SKM-1 treated with dmso at 0.1 percent for 144 hours (cell line): ENCODE measurements around the gene TMEM44.

ENCODE experiments used
- DNase-seq: peaks from one replicate; lab custom pipeline; 2025; ENCODE audit not compliant: unreplicated experiment; lab: John Stamatoyannopoulos, UW

Gene TMEM44

DNA sequence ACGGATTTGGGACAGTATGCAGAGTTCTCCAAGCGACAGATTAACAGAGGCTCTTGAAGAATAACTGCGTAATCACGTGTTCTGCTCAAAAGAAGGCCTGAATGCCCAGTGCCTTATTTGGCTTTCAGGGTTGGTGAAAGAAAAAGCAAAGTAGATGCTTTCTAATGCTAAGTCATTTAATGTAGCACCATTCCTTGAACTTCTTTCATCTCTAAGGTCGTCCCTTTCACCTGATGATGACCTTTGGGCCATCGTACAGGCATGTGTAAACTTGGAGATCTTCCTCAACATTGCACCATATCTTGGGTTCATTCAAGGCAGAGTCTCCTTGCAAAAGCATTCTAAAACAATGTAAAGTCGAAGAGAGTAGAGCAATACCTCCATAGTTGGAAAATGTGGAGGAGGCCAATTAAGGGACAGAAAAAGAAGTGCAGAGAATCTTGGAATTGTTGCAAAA lies 48.9 kb downstream of the TMEM44 start:
- DNase-seq, result peak; percentile 42

DNA sequence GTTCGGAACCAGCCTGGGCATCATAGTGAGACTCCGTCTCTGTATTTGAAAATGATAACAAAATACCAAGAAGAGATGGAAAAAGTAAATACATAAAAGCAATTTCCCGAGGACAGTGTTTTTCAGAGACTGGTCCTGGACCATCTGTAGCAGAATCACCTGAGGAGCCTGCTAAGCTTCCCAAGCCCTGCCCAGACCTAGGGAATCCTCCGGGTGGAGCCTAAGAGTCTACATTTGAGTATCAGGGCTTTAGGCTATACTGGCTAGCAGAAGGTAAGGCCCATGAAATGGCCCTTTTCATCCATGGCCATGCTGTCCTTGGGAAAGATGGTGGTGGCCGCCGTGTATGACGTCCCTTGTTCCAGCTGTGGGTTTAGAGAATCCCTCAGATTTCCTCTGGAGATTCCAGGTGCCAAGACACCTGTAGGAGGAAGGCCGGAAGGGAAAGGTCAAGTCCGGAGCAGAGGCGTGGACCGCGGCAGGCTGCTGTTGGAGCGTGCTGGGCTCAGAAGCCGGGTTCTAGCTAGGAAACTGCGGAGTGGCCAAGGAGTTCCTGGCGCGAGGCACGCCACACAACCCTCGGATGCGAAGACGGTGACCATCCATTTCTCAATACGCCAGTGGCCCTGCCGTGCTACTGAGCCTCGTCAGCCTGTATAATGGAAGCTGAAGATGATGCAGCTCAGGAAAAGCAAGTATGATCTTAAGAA lies 50.9 kb downstream of the TMEM44 start:
- no peak for DNase-seq

DNA sequence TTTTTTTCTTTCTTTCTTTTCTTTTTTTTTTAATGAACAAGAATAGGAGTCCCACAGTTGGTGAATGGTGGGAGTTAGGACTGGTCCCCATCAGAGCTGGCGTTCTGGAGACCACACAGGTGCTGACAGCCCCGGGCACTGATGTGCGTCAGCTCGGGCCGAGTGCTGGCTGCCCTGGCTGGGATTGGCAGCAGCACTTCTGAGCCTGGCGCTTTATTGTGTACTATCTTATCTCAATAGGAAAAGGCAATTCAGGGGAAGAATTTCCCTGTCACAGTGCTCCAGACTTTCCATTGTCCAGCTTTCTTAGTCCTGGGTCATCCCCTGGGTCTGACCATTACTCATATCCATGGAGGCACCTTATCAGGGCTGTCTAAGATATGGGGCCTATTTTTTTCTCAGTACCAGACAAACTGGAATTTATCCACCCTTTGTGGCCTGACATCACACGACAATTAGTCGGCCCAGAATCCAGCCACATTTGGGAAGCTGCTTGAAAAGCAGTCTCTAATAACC lies 54.1 kb downstream of the TMEM44 start:
- DNase-seq, result no peak

DNA sequence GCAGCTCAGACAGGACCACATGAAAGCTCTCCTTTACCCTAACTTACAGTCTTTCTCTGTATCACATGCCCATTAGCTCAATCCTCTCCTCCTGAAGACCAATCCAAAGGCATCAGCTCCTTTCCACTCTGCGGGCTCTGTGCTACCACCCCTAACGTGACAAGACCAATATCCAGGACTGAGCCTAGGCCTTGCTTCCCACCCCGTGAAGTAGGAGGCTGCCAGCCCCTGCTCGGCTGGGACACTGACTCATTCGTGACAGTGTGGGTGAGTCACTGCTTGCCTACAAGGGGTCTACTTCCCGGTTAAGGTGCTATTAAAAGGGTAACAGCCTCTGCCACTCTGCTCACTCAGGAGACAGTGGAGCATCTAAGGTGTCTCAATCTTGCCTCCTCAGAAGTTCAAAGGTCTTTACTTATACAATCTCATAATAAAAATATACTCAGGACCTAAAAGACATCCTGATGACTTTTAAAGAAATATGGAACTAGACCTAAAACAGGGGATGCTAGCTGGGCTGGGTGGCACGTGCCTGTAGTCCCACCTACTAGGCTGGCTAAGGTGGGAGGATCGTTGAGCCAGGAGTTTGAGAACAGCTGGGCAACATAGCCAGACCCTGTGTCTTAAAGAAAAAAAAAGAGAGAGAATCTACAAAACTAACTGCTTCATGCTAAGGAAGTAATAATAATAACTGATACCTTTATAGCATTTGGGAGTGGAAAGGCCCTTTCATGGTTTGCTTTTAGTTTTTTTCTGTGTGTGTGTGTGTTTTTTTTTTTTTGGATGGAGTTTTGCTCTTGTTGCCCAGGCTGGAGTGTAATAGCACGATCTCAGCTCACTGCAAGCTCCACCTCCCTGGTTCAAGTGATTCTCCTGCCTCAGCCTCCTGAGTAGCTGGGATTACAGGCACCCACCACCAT lies 55.0 kb downstream of the TMEM44 start:
- no peak for DNase-seq

DNA sequence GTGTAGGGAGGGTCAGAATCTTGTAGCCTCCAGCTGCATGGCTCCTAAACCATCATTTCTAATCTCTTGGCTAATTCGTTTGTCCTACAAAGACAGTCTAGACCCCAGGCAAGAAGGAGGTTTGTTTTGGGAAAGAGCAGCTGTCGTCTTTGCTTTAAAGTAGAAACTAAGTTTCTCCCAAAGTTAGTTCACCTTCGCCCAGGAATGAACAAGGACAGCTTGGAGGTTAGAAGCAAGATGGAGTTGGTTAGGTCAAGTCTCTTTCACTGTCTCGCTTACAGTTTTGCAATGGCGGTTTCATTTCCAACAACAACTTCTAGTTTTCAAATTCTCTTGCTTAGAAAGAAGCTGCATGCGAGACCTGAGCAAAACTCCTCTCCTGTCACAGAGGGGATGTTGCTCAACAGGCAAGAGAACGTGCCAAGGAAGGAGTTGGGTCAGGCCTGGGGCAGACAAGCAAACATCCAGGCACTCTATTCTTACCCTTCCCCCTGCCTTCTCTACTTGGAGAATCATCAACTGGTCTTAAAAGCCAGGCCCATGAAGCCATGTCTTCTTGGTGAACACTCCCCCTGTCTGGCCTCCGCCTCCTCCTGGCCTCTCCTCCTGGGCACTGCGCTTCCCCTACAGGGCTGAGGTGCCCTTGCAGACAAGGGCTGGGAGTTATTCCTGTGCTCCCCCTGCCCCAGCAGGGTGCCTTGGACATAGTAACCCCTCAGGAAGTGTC lies 57.6 kb downstream of the TMEM44 start:
- DNase-seq, result peak; percentile 88

DNA sequence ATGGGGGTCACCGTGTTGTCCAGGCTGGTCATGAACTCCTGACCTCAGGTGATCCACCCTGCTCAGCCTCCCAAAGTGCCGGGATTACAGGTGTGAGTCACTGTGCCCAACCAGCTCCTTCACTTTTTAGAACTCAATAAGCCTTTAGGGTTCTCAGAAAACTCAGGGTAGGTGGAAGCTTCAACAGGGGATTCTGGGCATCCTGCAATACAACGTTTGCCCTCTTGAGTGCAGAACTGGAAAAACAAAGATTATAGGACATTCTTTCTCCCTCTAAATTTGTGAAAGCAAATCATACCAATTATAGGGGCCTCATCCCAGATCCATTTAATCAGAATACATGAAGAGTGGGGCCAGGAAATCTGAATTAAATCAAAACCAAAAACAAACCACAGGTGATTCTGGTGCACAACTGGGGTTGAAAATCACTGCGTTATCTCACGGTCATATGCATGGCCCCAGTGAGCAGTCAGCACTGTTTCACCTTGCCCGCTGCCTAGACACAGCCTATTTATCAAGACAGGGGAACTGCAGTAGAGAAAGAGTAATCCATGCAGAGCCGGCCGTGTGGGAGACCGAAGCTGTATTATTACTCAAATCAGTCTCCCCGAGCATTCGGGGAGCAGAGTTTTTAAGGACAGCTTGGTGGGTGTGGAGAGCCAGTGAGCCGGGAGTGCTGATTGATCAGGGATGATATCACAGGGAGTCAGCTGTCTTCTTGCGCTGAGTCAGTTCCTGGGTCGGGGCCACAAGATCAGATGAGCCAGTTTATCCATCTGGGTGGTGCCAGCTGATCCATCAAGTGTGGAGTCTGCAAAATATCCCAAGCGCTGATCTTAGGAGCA lies 58.4 kb downstream of the TMEM44 start:
- no peak for DNase-seq

DNA sequence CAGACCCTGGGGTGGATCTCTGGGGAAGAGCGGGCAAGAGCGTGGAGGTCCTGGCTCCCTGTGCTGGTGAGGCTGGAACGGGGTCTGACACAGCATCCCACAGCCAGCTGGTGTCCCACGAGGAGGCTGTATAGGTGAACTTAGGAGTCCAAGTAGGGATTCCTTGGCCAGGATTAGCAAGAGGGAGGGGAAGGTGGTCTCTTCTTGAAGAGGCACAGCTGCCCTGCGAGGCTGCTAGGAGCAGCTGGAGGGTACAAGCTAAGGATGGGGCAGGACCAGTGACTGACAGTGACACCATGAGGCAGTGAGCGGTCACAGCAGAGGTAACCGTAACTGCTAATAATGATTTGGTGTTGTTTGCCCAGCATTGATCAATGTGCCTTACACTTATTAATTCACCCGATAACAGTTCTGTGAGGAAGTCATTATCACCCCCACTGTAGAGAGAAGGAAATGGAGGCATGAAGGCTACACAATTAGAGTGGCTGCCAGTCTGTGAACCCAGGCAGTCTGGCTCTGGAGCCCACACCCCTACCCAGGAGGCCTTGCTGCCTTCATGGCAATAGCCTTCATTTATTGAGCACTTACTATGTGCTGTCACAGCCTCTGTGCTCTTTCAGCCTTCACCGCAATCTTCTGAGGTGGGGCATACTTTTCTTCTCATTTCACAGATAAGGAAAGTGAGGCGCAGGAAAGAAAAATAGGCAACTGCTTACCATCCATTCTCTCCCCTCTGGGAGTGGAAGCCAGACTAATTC lies 59.4 kb downstream of the TMEM44 start:
- no peak for DNase-seq

DNA sequence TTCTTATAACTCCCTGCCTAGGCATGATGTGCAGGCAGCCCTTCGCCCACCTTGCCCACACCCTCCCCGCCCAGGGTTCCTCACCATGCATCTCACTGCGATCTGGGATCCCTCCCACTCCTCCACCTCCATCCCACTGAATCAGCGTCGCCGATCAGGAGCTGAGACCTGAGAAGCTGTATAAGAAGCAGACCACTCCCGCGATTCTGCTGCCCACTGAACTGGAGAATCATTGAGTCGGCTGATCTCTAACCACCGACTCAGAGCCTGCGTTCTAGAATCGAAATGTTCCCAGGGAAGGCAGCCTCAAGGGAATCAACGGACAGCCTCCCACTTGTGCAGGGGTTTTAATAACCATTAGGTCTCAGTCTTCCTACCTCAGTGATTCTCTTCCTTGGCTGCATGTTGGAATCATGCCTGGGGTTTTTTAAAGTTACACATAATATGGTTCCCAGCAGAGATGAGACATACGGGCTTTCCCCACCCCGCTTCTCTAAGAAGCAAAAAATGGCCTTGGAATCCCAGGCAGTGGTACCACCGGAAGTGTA lies 60.2 kb downstream of the TMEM44 start:
- DNase-seq, result no peak

DNA sequence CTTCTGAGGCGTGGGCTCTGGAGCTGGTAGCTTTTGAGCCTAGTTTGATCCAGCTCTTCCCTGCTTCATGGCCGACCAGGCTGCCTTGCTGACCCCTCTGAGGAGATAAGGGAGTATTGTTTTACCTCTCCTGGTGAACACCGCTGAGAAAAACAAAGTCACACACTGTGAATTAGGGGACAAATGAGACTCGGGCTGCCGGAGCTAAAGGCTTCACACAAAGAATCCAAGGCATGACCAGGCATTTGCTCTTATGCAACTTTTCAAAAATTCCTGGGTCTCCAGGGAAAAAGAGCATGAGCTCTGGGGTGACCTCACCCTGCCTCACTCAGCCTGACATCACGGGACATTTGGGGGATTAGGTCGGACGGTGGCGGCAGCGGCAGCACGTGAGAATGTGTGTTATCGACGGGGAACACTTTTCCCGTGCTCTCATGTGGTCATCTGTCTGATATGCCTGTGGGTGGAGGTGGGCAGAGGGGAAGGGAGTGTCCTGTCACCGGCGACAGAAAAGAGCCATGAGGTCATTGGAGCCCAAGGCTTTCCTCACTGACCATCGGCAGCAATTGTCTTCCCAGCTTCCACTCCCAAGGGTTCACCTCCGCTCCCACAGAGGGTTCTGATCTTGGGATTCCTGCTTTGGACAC lies 61.0 kb downstream of the TMEM44 start:
- DNase-seq, result no peak

DNA sequence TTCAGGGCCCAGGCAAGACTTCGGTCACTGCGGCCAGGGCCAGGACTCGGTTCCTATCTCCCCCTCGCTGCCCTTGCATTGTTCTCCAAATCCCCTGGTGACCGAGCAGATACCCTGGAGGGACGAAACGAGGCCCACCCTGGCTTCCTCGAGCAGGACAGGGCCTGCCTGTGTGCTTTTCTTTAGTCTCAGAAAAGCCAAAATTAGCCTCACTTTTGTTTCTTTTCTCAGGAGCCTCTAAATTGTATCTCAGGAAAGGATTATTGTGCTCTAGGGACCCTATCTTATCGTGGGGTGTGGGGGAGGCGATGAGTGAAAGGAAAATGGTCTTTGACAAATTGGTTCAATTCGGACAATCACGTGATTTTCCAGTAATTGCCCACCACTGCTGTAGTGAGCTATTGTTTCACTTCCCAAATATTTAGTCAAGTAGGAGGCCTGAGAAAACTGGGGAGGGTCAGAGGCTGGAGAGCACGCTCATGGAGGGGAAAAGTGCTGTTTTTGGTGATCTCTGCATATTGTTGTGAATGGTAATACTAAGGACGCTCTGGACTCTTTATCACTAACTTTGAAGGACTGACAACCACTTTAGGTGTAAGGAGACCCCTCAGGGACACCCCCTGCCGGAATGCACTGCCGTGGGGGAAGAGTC lies 61.6 kb downstream of the TMEM44 start:
- DNase-seq, result no peak

DNA sequence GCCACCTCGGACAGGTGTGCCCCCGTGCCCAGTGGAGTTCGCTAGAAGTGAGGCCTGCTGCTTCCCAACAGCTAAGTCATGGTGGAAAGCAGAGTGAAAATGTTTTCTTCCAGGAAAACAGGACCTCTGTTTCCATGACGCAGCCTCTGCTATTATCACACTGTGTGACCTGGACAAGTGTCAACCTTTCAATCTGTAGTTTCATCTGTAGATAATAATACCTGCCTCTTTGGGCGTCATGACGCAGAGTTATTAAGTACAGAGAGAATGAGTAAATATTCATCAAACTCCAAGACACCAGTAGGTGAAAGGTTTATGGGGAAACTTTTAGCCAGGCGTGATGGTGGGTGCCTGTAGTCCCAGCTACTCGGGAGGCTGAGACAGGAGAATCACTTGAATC lies 62.3 kb downstream of the TMEM44 start:
- DNase-seq, result no peak

DNA sequence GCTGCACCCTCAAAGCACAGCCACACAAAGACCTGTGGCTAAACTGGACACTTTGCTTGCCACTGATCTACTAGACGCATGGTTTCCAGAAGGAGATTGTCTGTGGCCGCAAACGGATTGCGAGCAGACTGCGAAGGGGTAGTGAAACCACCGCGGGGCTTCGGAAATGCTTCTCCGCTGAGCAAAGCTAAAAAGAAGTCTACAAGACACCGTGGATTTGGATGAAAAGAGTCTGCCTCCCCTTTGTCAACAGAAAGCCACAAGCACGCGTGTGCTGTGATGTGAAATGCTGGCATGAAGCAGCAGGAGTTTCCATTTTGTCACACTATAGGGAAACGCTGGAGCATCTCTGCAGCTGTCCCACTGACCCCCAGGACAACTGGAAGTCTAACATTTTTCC lies 63.0 kb downstream of the TMEM44 start:
- no peak for DNase-seq

DNA sequence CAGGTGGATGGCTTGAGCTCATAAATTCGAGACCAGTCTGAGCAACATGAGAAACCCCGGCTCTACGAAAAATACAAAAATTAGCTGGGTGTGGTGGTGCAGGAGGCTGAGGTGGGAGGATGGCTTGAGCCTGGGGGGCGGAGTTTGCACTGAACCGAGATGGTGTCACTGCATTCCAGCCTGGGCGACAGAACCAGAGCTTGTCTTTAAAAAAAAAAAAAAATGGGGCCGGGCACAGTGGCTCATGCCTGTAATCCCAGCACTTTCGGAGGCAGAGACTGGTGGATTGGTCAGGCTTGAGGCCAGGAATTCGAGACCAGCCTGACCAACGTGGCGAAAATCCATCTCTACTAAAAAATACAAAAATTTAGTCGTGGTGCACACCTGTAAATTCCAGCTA lies 64.0 kb downstream of the TMEM44 start:
- DNase-seq, result no peak

DNA sequence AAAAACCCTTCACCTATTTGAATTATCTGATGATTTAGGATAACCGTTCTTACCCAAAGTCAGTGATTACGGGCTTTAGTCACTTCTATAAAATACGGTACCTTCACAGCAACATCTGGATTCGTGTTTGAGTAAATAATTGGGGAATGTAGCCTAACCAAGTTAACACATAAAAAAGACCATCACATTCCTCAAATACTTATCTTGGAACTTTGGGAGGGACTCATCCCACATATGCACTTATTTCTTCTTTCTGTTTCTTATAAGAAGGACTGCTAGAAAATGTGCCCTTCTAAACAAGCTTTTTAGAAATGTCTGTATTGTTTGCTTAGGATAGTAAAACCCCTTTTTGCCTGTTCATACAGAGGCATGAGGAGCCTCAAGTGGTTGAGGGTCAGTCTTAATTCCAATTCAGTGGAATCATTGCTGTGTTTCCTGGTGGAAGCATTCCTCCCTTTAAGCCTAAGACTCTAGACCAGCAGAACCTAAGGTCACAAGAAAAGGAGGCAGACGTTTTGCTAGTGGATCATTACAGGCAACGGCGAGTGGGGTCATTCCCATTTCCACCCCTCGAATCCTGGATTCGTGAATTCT lies 67.5 kb downstream of the TMEM44 start:
- no peak for DNase-seq

DNA sequence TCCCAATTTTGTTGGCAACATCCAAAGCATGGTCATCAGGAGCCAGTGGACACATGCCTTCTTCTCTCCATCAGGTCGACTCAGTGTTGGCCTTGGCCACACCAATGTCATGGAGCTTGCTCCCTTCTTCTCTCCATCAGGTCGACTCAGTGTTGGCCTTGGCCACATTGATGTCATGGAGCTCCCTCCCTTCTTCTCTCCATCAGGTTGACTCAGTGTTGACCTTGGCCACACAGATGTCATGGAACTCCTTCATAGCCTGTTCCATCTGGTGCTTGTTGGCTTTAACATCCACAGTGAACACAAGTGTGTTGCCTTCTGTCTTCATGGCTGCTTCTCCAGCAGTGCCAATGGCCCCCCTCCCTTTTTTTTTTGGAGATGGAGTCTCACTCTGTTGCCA lies 70.2 kb downstream of the TMEM44 start:
- DNase-seq, result no peak

DNA sequence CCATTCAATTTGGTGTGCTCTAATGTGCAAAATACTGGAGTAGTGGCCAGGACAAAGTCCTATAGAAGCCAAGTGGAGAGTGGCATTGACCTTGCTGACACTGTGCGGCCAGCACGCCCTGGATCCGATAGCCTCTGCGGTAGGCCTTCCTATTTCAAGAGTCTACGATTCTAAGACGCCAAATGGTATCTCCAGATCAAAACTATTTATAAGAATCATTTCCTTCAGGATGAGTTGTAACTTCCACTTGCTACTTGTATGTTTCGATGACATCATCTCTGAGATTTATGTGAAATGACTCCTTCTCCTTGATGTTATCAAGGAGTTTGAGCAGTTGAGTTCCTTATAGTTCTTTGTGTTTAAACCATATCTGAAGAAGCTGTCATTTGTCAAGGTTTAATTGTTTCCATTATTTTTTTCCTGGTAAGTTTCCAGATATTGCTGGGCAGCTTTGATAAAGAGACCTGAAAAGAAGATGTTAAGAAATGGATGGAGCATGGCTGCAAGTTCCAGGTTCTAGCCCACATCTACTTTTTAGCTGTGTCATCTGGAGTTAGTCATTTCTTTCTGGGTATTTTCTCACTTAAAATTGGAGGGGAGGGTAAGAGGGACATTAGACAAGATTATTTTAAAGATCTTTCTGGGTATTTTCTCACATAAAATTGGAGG lies 71.8 kb downstream of the TMEM44 start:
- DNase-seq, result no peak

DNA sequence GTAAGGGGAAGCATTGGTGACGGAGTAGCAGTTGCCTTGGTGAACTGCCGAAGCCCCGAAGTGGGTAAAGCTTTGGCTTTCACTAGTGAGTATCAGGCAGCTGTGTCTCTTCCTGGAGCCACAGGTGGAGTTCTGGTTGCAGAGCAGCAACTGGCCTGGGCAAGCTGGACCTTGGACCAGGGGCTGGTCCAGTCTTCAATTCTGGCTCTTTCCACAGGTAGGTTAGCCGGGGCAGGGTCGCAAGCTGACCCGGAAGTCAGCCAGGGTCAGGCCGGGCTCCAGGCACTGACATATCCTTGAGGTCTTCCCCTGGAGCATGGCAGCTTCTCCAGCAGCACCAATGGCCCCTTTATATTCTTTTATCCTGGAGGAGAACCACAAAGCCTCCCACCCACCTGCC lies 73.2 kb downstream of the TMEM44 start:
- no peak for DNase-seq

DNA sequence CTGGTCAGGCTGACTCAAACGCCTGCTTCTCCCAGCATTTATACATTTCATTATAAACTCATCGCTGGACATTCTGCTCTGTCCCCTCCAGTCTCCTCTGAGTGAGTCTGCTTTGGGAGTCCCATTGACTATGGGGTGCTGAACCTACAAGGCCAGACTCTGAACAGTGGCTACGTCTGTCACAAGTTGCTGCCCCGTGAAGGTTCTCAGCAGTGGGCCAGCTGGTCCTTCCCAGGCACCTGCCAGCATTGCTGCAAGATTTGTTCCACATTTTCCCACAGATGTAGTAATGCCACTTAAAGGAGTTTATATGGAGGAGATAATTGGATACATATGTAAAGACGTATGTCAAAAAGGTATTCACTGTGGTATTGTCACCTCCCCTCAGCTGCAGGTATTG lies 73.7 kb downstream of the TMEM44 start:
- DNase-seq, result no peak
